ENCODE measurements around the gene GLDN. TPM values are rescaled to one million over a fixed set of nuclear protein-coding genes. Genes with fewer than 3 reads are reported as not detected.
A peak's percentile ranks its signal among the peaks of the same experiment; 100 is the strongest.

The GLDN gene
- total and polyA plus RNA-seq, 2 of the 4 experiments (the other 2 are of a cell fraction), result under 0.01 TPM; not detected in 1

- peaks cover 31% of the 10 kb centered on the region for H3K27me3 ChIP-seq (ENCODE audit: control insufficient read depth, insufficient read depth, low read length)
- H3K56ac ChIP-seq (ENCODE audit: extremely low read depth, insufficient read depth, low read length), result no peak overlapping the region
- no peak overlapping the region for H4K8ac ChIP-seq (ENCODE audit: low read depth in 2 of 2, low read length in 2 of 2)
- H3K27ac ChIP-seq (ENCODE audit: insufficient read depth, low read length), result no peak overlapping the region
- no peak overlapping the region for H2BK20ac ChIP-seq (ENCODE audit: low read depth, low read length)
- intact Hi-C loops (cut with micrococcal nuclease) (no loop called here), in situ Hi-C loops (cut with MboI; ENCODE audit: low sequenced_read_pairs) (no loop called here), dilution Hi-C loops (cut with HindIII; ENCODE audit: low sequenced_read_pairs, unreplicated experiment) (no loop called here)
- H3K9me3 ChIP-seq (ENCODE audit: control insufficient read depth, insufficient read depth, low read length), result no peaks in the 10 kb centered on the region; the same call in 1 of the 2 replicates
- H3K4me2 ChIP-seq (ENCODE audit: low read depth, low read length), result no peak overlapping the region
- H2BK5ac ChIP-seq (ENCODE audit: low read depth, low read length, poor library complexity, severe bottlenecking), result no peak overlapping the region
- H2AK5ac ChIP-seq (ENCODE audit: low read depth, low read length), result no peak overlapping the region
- no peak overlapping the region for H3K4ac ChIP-seq (ENCODE audit: low read depth, low read length)
- BruUV-seq (replicated peaks), result no TSS peak
- DNase-seq, result no peak
- H4K20me1 ChIP-seq (ENCODE audit: insufficient read depth, low read length), result no peaks in the 10 kb centered on the region
- ATAC-seq (ENCODE audit: low read depth), result peak; percentile 40
- H3K4me3 ChIP-seq (ENCODE audit: insufficient read depth, low read depth, low read length), result no peak overlapping the region
- H2BK120ac ChIP-seq (ENCODE audit: low read depth, low read length), result no peak overlapping the region
- no peak overlapping the region for H4K5ac ChIP-seq (ENCODE audit: low read depth, low read length)
- ChIA-PET CTCF (no interaction called here), POLR2A (ENCODE audit: unreplicated experiment) (no interaction called here)
- no peak overlapping the region for H3K23ac ChIP-seq (ENCODE audit: low read depth, low read length)
- no peak overlapping the region for H3K18ac ChIP-seq (ENCODE audit: low read depth, low read length)
- no peak overlapping the region for H3K14ac ChIP-seq (replicated peaks; ENCODE audit: low read depth, low read length)
- H2AK9ac ChIP-seq (replicated peaks; ENCODE audit: low read depth, low read length, poor library complexity), result no peak overlapping the region
- no peak overlapping the region for H4K91ac ChIP-seq (ENCODE audit: insufficient read depth, low read depth, low read length)
- H2BK15ac ChIP-seq (ENCODE audit: low read depth, low read length), result no peak overlapping the region
- no peaks in the 10 kb centered on the region for H3K9me1 ChIP-seq (ENCODE audit: insufficient read depth, low read length)
- no peak overlapping the region for H3K9ac ChIP-seq (ENCODE audit: low read depth, low read length)
- no peaks in the 10 kb centered on the region for H3K79me1 ChIP-seq (ENCODE audit: low read depth in 1 of 2, low read length in 2 of 2)
- H3K4me1 ChIP-seq (ENCODE audit: control insufficient read depth, insufficient read depth, low read length), result no peaks in the 10 kb centered on the region
- H2AFZ ChIP-seq (replicated peaks; ENCODE audit: low read length, poor library complexity), result no peak overlapping the region
- no CpG with 5 or more reads among the region's 4 CpGs for WGBS, 2 experiments (ENCODE audit: extremely low coverage in 2 of 2, insufficient read length in 1 of 2)
- TF ChIP-seq CHD1 (IDR thresholded peaks at IDR 0.05; ENCODE audit: low read depth, low read length), result no peak
- no peak for TF ChIP-seq USF2 (IDR thresholded peaks at IDR 0.05; ENCODE audit: low read depth, low read length)
- TF ChIP-seq ELK1 (IDR thresholded peaks at IDR 0.05; ENCODE audit: borderline replicate concordance, low read depth, low read length), result no peak
- TF ChIP-seq CTCF (conservative IDR thresholded peaks at IDR 0.05; ENCODE audit: low read depth, low read length), result no peak
- TF ChIP-seq POLR2A (IDR thresholded peaks at IDR 0.05; ENCODE audit: low read depth, low read length), result no peak
- TF ChIP-seq RCOR1 (IDR thresholded peaks at IDR 0.05; ENCODE audit: insufficient replicate concordance, low read length), result no peak
- TF ChIP-seq SMC3 (IDR thresholded peaks at IDR 0.05; ENCODE audit: low read depth, low read length), result no peak
- TF ChIP-seq NFE2L2 (IDR thresholded peaks at IDR 0.05; ENCODE audit: low read depth, low read length), result no peak
- no peak for TF ChIP-seq RFX5 (IDR thresholded peaks at IDR 0.05; ENCODE audit: low read depth, low read length)
- no peak for TF ChIP-seq MAFK (IDR thresholded peaks at IDR 0.05; ENCODE audit: low read depth, low read length)
- TF ChIP-seq MAZ (IDR thresholded peaks at IDR 0.05; ENCODE audit: borderline replicate concordance, low read depth, low read length), result no peak
- TF ChIP-seq RAD21 (IDR thresholded peaks at IDR 0.05; ENCODE audit: low read length), result no peak
- TF ChIP-seq CEBPB (IDR thresholded peaks at IDR 0.05; ENCODE audit: low read depth, low read length), result no peak
- TF ChIP-seq FOS (IDR thresholded peaks at IDR 0.05; ENCODE audit: low read depth, low read length), result no peak
- no peaks in the 10 kb centered on the region for H3K36me3 ChIP-seq (ENCODE audit: control insufficient read depth, insufficient read depth, low read length)
These were observed 7.8 kb downstream of the GLDN start for GRCh38 chr15:51349156-51349844.
